HG02870 (cell line): ENCODE data around the gene FAT1.
"Not testable (repeated sequence)": the region's sequence is repeated elsewhere in the genome, so short reads cannot be mapped to it uniquely, and the experiment has no call there.

Experiments used
- ATAC-seq: cut with Tn5 transposase; IDR thresholded peaks from one replicate; pipeline ENCODE4 v1.9.1; 2021; ENCODE audit warnings: mild to moderate bottlenecking, moderate library complexity; ENCODE audit not compliant: unreplicated experiment

Gene FAT1

DNA sequence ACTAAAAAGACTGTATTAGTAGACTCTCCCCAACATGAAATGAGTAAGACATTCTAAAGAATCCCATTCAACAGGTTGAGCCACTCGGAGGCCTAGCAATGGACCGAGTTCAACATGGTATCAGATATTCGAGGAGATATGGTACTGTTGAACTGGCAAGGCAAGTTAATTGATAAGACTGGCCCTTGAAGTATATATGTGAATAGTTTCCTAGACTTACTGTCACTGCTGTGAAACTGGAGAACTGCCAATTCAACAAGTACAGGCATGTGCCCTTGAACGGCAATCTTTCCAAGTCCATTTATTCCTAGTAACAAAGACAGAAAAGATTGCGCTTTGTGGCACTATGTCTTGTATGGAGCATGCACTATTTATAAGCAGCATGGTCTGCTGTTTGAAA, 24.4 kb downstream of the FAT1 start:
- no peak for ATAC-seq

DNA sequence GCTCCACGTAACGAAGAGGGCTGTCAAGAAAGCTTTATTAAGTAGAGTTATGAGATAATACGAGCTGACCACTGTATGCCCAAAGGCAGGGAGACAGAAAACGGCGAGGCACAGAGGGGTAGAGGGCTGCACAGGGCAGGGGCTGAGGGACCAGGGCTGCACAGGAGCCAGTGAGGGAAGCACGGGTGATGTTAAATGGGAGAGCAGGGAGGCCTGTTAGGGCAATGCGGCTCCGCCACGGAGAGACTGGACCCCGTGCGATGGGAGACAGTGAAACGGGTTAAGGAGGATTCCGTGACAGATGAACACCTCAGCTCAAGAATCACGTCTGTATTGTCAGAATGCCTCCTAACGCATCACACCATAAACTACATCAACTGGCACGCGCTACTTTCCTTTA, 25.1 kb downstream of the FAT1 start:
- no peak for ATAC-seq

DNA sequence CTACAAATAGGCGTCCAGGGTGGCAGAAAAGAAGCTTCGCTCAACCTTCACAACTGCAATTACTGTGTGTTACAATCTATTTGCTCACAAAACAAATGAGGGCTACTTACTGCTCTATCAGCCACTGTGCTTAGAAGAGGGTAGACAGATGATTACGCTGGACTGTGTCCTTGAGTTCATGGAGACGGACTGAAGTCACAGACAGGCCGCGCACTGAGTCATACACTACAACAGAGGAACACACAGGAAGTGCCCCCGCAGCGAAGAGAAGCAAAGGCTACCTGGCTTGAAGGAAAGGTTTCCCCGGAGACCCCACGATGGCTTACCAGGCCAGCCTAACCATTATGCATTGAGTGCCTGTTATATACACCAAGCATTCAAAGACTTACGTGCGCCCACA, 25.6 kb downstream of the FAT1 start:
- ATAC-seq, result no peak

DNA sequence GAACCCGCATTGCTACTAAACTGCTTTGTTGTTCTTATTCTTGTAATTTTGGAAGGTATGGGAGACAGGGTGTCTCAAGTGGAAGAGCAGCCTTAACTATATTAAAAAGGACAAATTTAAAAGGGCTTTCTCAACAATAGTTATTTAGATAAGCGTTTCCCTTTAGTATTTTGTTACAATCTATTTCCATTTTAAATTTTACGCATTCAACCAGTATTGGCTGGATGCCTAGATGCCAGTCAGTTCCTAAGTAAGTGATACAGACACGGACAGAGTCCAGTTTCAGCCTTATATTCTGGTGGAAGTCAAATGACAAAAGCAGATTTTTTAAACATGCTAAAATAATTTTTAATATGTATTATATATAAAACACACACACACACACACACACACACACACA, 28.3 kb downstream of the FAT1 start:
- no peak for ATAC-seq

DNA sequence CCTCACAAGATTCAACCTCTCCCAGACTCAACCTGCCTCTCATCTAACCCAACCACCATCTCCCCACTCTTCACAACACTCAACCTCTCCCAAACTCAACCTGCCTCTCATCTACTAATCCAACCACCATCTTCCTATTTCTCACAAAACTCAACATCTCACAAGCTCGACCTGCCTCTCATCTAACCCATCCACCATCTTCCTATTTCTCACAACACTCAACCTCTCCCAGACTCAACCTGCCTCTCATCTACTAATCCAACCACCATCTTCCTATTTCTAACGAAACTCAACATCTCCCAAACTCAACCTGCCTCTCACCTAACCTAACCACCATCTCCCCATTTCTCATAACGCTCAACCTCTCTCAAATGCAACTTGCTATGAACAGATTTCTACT, 29.8 kb downstream of the FAT1 start:
- ATAC-seq, result no peak

DNA sequence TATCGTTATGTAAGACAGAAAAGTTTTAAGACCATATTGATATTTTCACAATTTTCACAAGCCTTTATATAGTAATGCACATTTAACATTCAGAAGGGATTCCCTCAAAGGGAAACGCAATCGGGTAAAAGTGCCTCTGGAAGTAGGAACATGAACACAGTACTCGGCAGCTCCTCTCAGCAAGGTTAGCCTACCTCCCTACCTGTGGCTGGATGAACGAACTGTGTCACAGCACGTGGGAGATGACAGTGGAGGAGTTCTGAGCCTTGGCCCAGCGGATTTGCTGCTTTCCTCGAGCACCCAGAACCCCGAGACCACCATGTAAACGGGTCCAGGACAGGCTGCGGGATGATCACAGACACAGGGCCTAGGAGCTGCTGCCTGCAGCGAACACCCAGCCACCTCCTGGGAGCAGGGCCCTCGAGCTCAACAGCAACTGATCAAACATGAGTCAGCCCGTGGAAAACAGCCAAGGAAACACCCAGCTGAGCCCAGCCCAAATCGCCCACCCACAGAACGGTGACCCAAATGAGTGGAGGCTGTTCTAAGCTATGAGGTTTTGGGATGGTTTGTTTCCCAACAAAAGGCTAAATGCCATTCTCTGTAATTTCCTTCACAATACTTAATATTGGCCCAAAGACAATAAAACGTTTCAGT, 30.4 kb downstream of the FAT1 start:
- ATAC-seq, result no peak

DNA sequence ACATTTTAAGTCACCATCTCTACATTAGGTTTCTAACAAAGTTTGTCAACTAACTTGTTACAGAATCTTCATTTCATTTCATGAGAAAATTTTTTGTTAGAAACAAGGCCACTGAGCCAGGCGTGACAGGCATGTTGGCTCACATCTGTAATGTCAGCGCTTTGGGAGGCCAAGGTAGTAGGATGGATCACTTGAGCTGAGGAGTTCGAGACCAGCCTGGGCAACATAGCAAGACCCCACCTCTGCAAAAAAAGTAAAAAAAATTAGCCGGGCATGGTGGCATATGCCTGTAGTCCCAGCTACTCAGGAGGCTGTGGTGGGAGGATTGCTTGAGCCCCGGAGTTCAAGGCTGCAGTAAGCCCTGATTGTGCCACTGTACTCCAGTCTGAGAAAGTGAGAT, 32.3 kb downstream of the FAT1 start:
- ATAC-seq, result no peak

DNA sequence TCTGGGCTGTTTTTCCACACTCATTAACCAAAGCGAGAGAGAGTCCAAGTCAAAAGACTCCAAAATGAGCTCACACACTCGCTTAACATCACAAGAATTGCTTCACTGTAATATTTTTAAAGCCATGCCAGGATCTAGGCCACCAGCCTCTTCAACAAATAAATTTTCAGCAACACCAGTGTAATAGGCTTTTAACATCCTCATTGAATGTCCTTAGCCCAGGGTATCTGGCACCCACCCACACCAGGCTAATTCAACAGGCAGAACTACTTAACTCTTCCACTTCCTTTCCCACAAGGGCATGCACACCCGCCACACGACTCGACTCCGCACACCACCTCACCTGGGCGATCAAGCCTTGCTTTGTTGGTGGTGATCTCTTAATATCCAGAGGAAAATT, 34.2 kb downstream of the FAT1 start:
- no peak for ATAC-seq

DNA sequence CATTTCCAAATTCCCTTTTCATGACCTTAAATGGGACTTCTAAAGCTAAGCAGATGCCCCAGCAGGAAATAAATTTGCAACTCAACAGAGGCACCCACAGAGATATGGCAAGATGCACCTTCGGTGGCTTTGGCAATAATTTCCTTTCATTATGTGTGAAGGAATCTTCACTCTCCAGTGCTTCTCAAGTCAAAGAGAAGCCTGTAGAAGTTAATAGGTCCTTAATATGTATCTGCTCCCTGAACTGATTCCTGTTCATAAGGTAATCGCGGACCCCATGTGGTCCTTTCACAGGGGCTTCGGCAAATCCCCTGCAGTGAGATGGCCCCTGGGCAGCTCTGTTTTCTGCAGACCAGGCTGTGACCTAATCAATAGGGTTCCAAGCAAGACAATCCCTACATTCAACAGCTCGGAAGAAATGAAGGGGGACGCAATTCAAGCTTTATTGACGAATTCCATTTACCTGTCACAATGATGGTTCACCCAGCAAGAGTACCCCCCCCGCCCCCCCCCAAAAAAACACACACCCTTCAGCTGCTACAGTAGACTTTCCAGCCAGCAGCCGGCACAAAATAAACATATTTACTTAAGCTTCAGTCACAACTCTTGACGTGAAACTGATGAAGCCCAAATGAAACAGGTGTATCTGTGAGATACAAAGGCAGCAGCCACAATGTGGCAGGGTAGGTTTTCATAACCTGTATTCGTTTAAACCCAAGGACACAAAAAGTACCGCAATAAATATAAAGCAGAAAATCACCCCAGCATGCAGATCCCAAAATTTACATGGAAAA, 35.3 kb downstream of the FAT1 start:
- no peak for ATAC-seq

DNA sequence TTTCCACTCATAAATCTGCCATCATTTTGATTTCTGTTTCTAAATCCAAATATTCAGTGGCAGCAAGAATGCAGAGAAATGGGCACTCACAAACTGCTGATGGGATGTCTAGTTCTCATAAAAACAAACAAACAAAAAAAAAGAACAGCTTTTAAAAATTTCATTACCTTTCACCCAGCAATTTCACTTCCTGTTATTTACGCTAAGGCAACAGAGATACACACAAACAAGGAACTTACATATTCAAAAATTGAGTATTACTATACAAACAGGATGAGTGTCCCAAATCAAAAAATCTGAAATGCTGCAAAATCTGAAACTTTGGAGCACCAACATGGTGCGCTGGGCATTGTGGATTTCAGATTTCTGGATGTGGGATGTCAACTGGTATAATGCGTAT, 36.4 kb downstream of the FAT1 start:
- ATAC-seq, result no peak

DNA sequence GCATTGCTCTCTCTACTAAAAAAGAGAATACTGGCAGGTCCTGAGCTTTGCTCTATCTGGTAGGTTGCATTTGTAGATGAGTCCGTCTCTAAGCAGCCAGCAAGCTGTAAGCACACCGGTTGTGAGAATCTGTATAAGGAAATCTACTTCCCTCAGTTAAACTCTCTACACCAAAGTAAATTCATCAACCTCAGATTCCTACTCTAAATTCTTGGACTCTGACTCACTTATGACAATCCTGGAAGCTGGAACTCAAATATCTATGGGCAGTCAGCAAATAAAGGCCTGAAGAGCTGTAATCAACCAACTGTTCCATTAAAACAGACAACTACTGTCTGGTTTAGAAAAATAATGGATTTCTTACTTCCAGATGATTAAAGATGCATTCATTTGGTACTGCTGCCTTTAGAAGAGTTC, 37.9 kb downstream of the FAT1 start:
- no peak for ATAC-seq

DNA sequence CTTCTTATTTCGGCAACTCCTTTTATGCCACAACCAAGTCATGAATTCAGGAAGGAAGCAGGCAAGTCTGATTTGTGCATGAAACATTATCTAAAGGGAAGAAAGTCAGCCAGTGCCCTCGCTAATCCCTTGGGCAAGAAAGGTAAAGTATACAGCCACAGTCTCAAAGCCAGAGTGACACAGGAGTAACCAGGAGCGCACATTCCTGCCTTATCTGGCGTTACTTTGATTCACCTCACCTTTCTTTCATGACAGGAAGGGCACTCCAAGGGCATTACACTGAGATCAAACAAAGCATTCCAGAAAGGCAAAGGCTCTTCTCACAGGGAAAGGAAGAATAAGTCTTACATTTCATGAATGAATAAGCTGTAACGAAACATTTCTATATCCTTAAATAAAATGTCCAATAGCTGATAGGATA, 38.8 kb downstream of the FAT1 start:
- ATAC-seq, result no peak

DNA sequence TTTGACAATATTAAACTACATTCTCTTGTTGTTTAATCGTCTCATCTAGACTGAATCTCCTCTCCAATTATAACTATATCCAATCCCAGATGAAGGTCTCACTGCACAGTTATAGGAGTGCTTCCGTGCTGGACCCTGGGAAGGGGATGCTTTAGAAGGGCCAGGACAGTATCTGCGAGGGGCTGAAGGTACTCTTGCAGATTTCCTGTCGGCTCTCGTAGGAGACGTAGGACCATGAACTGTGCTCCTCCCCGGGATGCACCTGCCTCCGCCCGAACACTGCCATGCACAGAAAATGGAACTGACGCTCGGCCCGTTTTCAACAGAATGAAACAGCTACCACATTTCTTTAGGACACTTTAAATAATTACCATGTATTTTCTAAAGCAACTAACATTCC, 39.4 kb downstream of the FAT1 start:
- ATAC-seq, result no peak

DNA sequence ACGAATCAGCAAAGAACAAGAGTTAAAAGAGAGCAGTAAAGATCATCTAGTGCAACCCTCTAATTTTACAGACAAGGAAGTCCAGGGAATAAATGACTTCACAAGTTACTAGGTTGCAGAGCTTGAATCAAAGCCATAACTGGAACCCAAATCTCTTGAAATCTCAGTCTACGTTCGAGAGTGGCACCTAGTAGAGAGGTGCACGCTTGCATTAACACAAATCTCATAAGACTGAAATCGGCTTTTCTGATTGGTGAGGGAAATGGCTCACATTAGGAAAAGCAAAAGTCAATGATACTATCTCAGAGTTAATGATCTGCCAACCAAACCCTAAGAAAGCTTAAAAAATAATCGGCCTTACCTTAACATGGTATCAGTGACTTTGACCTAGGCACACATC, 43.0 kb downstream of the FAT1 start:
- no peak for ATAC-seq

DNA sequence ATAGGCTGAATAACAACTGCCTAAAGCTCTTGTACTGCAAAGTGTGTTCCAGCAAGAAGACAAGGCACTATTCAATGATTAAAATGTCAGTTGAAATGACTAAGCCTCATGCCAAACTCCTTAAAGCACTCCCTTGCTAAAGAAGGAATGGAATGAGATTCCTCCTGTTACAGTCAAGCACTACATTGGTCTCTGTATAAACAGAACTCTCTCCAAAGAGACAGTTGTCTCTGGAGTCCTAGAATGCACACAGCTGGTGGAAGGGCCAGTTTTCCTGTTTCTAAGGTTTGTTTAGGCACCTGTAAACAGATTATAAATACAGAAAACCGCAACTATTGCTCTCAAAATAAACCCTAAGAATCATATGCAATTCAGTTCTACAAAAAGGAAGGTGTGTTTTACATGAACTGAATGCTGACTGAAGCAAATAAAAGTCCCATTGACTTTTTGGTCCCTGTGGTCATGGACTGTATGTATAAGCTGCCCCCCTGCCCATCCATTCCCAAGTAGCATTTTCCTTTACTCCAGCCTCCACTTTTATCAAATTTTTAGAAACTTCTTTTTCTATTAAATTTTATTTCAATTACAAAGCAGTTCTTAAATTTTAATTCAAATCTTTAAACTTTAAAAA, 47.0 kb downstream of the FAT1 start:
- no peak for ATAC-seq

DNA sequence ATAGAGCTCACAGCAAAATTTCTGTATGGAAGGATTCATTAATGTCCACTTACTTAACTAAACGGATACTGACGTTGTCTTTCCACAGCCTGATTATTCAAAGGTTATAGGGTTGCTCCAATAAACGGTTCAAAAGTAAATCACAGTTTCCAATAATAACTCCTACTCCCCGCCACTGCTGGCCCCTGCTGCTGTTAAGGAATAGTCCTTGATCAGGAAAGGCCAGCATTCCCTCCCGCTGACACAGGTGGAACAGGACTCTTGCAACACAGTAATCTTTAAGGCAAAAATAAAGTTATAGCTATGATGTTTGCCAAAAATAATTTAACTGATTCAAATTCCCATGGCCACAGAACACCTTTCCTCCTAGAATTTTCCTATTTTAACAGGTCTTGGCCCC, 53.9 kb downstream of the FAT1 start:
- ATAC-seq, result no peak

DNA sequence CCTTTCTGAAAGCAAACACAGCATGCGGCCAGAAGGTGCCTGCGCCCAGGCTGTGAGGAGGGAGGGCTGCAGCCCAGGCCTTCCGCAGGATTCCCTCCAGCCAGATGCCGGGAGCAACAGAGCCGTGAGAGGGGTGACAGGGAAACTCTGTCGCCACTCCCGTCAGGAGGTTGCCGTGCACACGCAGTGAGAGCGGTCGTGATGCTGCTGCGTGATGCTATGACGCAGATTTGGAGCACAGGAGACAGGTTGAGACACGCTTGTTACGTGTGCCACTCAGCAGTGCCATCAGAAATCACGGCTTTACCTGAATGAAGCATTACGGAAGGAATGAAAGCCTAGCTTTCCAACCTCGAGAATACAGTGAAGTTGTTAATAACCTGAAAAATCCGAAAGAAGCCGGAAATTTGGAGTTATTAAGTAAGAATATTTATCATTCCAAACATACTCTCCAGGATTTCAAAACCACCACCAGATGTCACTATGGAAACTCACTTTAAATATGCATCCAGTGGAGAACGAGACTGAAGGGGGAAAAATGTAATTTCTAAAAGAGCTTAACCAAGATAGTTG, 54.4 kb downstream of the FAT1 start:
- ATAC-seq, result no peak

DNA sequence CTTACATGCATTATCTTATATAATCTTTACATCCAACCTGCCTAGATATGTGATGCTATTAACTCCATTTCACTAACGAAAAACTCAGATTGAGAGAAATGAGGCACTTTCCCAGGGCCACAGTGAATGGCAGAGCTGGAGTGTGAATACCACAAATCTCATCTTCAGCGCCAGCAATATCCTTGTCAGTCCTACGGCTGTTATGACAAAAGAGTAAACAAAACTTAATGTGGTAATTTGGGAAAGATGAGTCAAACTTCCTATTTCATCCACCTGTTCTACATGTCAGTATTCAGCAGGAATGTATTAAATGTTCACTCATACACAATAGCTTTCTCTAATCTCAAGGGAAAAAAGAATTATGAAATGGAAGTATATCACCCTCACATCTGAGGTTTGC, 56.9 kb downstream of the FAT1 start:
- no peak for ATAC-seq

DNA sequence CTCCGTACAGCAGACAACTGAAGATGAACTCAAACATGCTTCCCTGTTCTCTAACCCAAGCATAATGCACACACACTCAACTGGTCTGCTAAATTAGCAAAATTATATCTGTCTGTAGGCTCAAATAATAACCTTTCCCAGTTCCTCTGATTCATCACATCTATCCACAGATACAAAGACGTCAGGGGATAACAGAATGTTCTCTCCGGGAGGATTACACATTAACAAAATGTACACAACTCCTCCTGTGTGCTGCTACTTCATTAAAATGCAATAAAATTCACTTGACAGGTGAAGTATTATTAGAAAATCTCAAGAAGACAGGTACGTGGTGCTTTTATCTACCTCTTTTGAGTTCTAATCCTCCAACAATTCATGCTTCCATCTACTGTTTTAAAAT, 57.4 kb downstream of the FAT1 start:
- no peak for ATAC-seq

DNA sequence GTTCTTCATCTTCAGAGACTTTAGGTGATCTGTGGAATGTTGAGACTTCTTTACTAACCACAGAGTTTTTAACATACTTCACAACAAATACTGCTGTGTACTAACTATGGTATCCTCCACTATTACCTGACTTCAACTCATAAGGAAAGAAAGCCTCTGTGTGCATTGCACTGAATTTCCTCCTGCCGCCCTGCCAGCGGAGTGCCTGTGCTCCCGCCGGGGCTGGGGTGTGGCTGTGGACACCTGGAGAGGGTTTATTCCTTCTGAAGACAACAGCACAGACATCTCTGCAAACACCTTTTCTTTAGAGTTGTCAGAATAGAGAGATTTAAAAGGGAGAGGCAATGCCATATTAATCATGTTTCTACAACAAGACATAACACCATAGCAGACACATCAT, 63.3 kb downstream of the FAT1 start:
- no peak for ATAC-seq

DNA sequence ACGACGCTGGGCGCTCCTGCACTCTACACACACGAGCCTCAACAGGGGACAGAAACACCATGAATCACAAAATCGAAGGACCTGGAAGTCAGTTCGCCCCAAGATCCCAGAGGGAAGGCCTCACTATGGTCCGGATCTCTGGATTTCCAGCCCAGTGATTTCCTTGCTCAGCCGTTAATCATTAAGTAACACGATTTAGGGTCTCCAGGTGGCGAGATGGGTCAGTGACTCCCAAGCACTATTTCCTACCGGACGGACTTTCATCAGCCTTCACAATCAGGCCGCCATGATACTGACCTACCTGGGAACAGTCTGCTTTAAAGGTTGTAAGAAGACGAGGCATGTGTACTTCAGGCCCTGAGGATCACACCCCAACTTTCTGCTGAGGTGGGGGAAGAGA, 63.7 kb downstream of the FAT1 start:
- no peak for ATAC-seq

DNA sequence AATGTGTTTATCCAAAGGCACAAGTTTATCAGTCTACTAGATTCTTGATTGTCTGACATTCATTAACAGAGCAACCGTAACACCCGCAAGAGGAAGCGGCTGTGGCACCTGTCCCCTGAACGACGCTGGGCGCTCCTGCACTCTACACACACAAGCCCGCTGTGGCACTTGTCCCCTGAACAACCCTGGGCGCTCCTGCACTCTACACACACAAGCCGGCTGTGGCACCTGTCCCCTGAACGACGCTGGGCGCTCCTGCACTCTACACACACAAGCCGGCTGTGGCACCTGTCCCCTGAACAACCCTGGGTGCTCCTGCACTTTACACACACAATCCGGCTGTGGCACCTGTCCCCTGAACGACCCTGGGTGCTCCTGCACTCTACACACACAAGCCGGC, 64.2 kb downstream of the FAT1 start:
- ATAC-seq, result not testable (repeated sequence)
